Measurements from ENCODE around the gene AGPAT4. TPM values are rescaled to one million over a fixed set of nuclear protein-coding genes. Genes with fewer than 3 reads are reported as not detected.

AGPAT4 gene
- total RNA-seq, 2 donors from 2014 or later: 61.0 to 61.1 TPM

DNA sequence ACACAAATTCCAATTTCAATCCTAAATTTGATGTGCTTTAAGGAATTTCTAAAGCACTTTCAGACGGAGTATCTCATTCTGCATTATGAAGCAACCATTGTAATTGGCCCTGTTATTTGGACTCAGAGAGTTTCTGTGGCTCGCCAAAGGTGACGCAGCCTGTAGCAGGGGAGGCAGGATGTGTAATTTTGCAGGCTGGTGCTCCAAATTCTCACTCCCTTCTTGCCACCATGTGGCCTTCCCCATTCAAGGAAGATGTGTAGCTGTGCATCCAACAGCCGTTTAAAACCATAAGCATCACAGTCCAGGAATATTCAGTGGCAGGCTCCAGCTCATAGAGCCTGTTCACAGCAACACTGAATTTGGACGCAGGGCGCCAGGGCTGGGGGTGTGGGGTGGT, 45.8 kb downstream of the AGPAT4 start:
- Histone ChIP-seq H3K36me3 (ENCODE audit: control insufficient read depth, insufficient read depth, low read length) (peaks cover 77% of the 10 kb centered on the region), H3K9me3 (ENCODE audit: control insufficient read depth, low read length) (peaks cover 8% of the 10 kb centered on the region), H3K4me3 (ENCODE audit: low read length) (no peak overlapping the region), H3K4me1 (ENCODE audit: control insufficient read depth, insufficient read depth, low read length) (peaks cover 11% of the 10 kb centered on the region), H3K27ac (ENCODE audit: low read depth, low read length) (no peak overlapping the region), H3K27me3 (ENCODE audit: control insufficient read depth, insufficient read depth, low read length, poor library complexity, severe bottlenecking) (no peaks in the 10 kb centered on the region), H3K9ac (ENCODE audit: extremely low read depth, low read length, poor library complexity, severe bottlenecking) (no peak overlapping the region)
- Mint-ChIP-seq H3K4me3 (no peak overlapping the region), H3K27ac (no peak overlapping the region), H3K9me3 (peaks cover 8% of the 10 kb centered on the region), H3K36me3 (ENCODE audit: low read depth) (peaks cover 65% of the 10 kb centered on the region), H3K27me3 (ENCODE audit: insufficient read depth) (no peaks in the 10 kb centered on the region), H3K4me1 (peaks cover 29% of the 10 kb centered on the region)
- no peak for DNase-seq
- 95 to 100% methylated on average over 3 to 6 of the region's 6 CpGs for WGBS, 2 experiments (ENCODE audit: insufficient coverage in 1 of 2, insufficient read length in 1 of 2)
- no peak for TF ChIP-seq CTCF (conservative IDR thresholded peaks at IDR 0.05)

- Mint-ChIP-seq H3K27me3 (ENCODE audit: insufficient read depth) (no peaks in the 10 kb centered on the region), H3K4me3 (no peak overlapping the region), H3K36me3 (ENCODE audit: low read depth) (peaks cover 72% of the 10 kb centered on the region), H3K27ac (peak overlapping the region; percentile 41), H3K9me3 (peaks cover 8% of the 10 kb centered on the region), H3K4me1 (peaks cover 29% of the 10 kb centered on the region)
- Histone ChIP-seq H3K36me3 (ENCODE audit: control insufficient read depth, insufficient read depth, low read length) (peaks cover 80% of the 10 kb centered on the region), H3K4me1 (ENCODE audit: control insufficient read depth, insufficient read depth, low read length) (peaks cover 11% of the 10 kb centered on the region), H3K27me3 (ENCODE audit: control insufficient read depth, insufficient read depth, low read length, poor library complexity, severe bottlenecking) (no peaks in the 10 kb centered on the region), H3K4me3 (ENCODE audit: low read length) (no peak overlapping the region), H3K9me3 (ENCODE audit: control insufficient read depth, low read length) (peaks cover 8% of the 10 kb centered on the region), H3K9ac (ENCODE audit: extremely low read depth, low read length, poor library complexity, severe bottlenecking) (no peak overlapping the region), H3K27ac (ENCODE audit: low read depth, low read length) (no peak overlapping the region)
- no peak for DNase-seq
- TF ChIP-seq CTCF (conservative IDR thresholded peaks at IDR 0.05): no peak
- 97% methylated on average over 10 to 14 of the region's 15 CpGs for WGBS, 2 experiments (ENCODE audit: insufficient coverage in 1 of 2, insufficient read length in 1 of 2)
Observed at GRCh38 chr6:161227004-161227960, 46.6 kb downstream of the AGPAT4 start.

- Mint-ChIP-seq H3K27me3 (ENCODE audit: insufficient read depth) (no peaks in the 10 kb centered on the region), H3K9me3 (peaks cover 9% of the 10 kb centered on the region), H3K36me3 (ENCODE audit: low read depth) (peaks cover 74% of the 10 kb centered on the region), H3K27ac (no peak overlapping the region), H3K4me3 (no peak overlapping the region), H3K4me1 (peaks cover 29% of the 10 kb centered on the region)
- Histone ChIP-seq H3K27ac (ENCODE audit: low read depth, low read length) (no peak overlapping the region), H3K9ac (ENCODE audit: extremely low read depth, low read length, poor library complexity, severe bottlenecking) (no peak overlapping the region), H3K27me3 (ENCODE audit: control insufficient read depth, insufficient read depth, low read length, poor library complexity, severe bottlenecking) (no peaks in the 10 kb centered on the region), H3K9me3 (ENCODE audit: control insufficient read depth, low read length) (peaks cover 11% of the 10 kb centered on the region), H3K4me1 (ENCODE audit: control insufficient read depth, insufficient read depth, low read length) (peaks cover 11% of the 10 kb centered on the region), H3K36me3 (ENCODE audit: control insufficient read depth, insufficient read depth, low read length) (peaks cover 80% of the 10 kb centered on the region), H3K4me3 (ENCODE audit: low read length) (no peak overlapping the region)
- WGBS, 2 experiments (ENCODE audit: insufficient coverage in 1 of 2, insufficient read length in 1 of 2): 95 to 97% methylated on average over 6 to 8 of the region's 8 CpGs
- TF ChIP-seq CTCF (conservative IDR thresholded peaks at IDR 0.05): no peak
- DNase-seq: no peak
Observed at GRCh38 chr6:161226009-161226964, 47.6 kb downstream of the AGPAT4 start.
